ENCODE measurements around the gene TAF11L11. TPM values are rescaled to one million over a fixed set of nuclear protein-coding genes. Genes with fewer than 3 reads are reported as not detected.
"Not testable (repeated sequence)": the region's sequence is repeated elsewhere in the genome, so short reads cannot be mapped to it uniquely, and the experiment has no call there.

TAF11L11 gene
- total RNA-seq = not detected in 2 replicates

GRCh38 chr5:17603880-17604279 is at the start of gene TAF11L11:
Gene TAF11L11, plus strand, starts transcription at chr5:17604183.
- DNase-seq = not testable (repeated sequence)

- DNase-seq = not testable (repeated sequence)
These were observed 18.3 kb upstream of the TAF11L11 start, which contains the start of gene TAF11L7 for GRCh38 chr5:17585658-17586057. Gene TAF11L7, minus strand, starts transcription at chr5:17585758.

- not testable (repeated sequence) for DNase-seq
These were observed 13.1 kb upstream of the TAF11L11 start, which contains the start of gene TAF11L8 for GRCh38 chr5:17590860-17591259. Gene TAF11L8, minus strand, starts transcription at chr5:17590960.

GRCh38 chr5:17594255-17594654 is 9.7 kb upstream of the TAF11L11 start, which contains the start of gene TAF11L9:
Gene TAF11L9, minus strand, starts transcription at chr5:17594394.
- not testable (repeated sequence) for DNase-seq

GRCh38 chr5:17597728-17598127 is 6.3 kb upstream of the TAF11L11 start, which contains the start of gene TAF11L10:
Gene TAF11L10, minus strand, starts transcription at chr5:17597828.
- not testable (repeated sequence) for DNase-seq

GRCh38 chr5:17604951-17605350 is 968 bp downstream of the TAF11L11 start:
- no peak for DNase-seq

- DNase-seq = not testable (repeated sequence)
These were observed 3.5 kb downstream of the TAF11L11 start for GRCh38 chr5:17607461-17607860.

GRCh38 chr5:17610092-17610491 is 6.1 kb downstream of the TAF11L11 start, which contains the start of gene TAF11L12:
Gene TAF11L12, plus strand, starts transcription at chr5:17610392.
- DNase-seq = not testable (repeated sequence)

- DNase-seq = no peak
These were observed 11.1 kb downstream of the TAF11L11 start for GRCh38 chr5:17614872-17615605.

- DNase-seq = no peak
These were observed 15.4 kb downstream of the TAF11L11 start for GRCh38 chr5:17619354-17619753.

- no peak for DNase-seq
These were observed 16.6 kb downstream of the TAF11L11 start for GRCh38 chr5:17620627-17621026.

GRCh38 chr5:17625686-17626085 is 21.7 kb downstream of the TAF11L11 start:
- no peak for DNase-seq

GRCh38 chr5:17631788-17632187 is 27.8 kb downstream of the TAF11L11 start, which contains the start of gene TAF11L13:
Gene TAF11L13, plus strand, starts transcription at chr5:17632088.
- not testable (repeated sequence) for DNase-seq

GRCh38 chr5:17634160-17634559 is 30.2 kb downstream of the TAF11L11 start, which contains the start of gene TAF11L14:
Gene TAF11L14, plus strand, starts transcription at chr5:17634460.
- no peak for DNase-seq

- not testable (repeated sequence) for DNase-seq
These were observed 45.2 kb downstream of the TAF11L11 start for GRCh38 chr5:17649232-17649631.

- not testable (repeated sequence) for DNase-seq
These were observed 51.3 kb downstream of the TAF11L11 start for GRCh38 chr5:17655201-17655759.

Other genes with a start within 250 kb of the TAF11L11 start
- not detected in 2 replicates for gene TAF11L2, start 106.0 kb upstream of the TAF11L11 start, total RNA-seq
- not detected in 2 replicates for gene TAF11L3, start 85.8 kb upstream of the TAF11L11 start, total RNA-seq
- not detected in 2 replicates for gene TAF11L4, start 82.4 kb upstream of the TAF11L11 start, total RNA-seq
- not detected in 2 replicates for gene TAF11L5, start 78.9 kb upstream of the TAF11L11 start, total RNA-seq
- gene TAF11L6, start 75.5 kb upstream of the TAF11L11 start, total RNA-seq = not detected in 2 replicates
- gene TAF11L7, start 18.4 kb upstream of the TAF11L11 start, total RNA-seq = not detected in 2 replicates
- not detected in 2 replicates for gene TAF11L8, start 13.2 kb upstream of the TAF11L11 start, total RNA-seq
- gene TAF11L9, start 9.8 kb upstream of the TAF11L11 start, total RNA-seq = not detected in 2 replicates
- not detected in 2 replicates for gene TAF11L10, start 6.4 kb upstream of the TAF11L11 start, total RNA-seq
- gene TAF11L12, start 6.2 kb downstream of the TAF11L11 start, total RNA-seq = not detected in 2 replicates
- not detected in 2 replicates for gene TAF11L13, start 27.9 kb downstream of the TAF11L11 start, total RNA-seq
- not detected in 2 replicates for gene TAF11L14, start 30.3 kb downstream of the TAF11L11 start, total RNA-seq